Neural progenitor cell (in vitro differentiated cells): ENCODE data around the gene PRSS21. TPM values are rescaled to one million over a fixed set of nuclear protein-coding genes. Genes with fewer than 3 reads are reported as not detected.
A peak's percentile ranks its signal among the peaks of the same experiment; 100 is the strongest.

ENCODE experiments used
- DNase-seq: peaks from one replicate; pipeline ENCODE4 v3.0.0-alpha.2; 2016; ENCODE audit warnings: low spot score
- H2AFZ ChIP-seq: fragments of 200-600 bp; sonication (generic); replicated peaks from 2 replicates; pipeline ENCODE4 v1.6.1; 2016; ENCODE audit warnings: antibody characterized with exemption
- H3F3A ChIP-seq: fragments of 200-600 bp; sonication (generic); 2 replicates; pipeline ENCODE4 v1.6.1; 2016; ENCODE audit warnings: antibody characterized with exemption, low read depth
- H3K27ac ChIP-seq: fragments of 200-600 bp; sonication (generic); 2 replicates; pipeline ENCODE4 v1.5.1; 2016; ENCODE audit warnings: mild to moderate bottlenecking
- H3K27me3 ChIP-seq: fragments of 200-600 bp; sonication (generic); 2 replicates; pipeline ENCODE4 v1.6.1; 2016; ENCODE audit warnings: mild to moderate bottlenecking, moderate library complexity
- H3K36me3 ChIP-seq: fragments of 200-600 bp; sonication (generic); 2 replicates; pipeline ENCODE4 v1.5.1; 2016
- H3K4me1 ChIP-seq: fragments of 200-600 bp; sonication (generic); 2 replicates; pipeline ENCODE4 v1.6.1; 2016; ENCODE audit warnings: mixed run types
- H3K4me2 ChIP-seq: fragments of 200-600 bp; sonication (generic); 2 replicates; pipeline ENCODE4 v1.6.1; 2016
- H3K4me3 ChIP-seq: fragments of 200-600 bp; sonication (generic); 2 replicates; pipeline ENCODE4 v1.5.1; 2016
- H3K79me2 ChIP-seq: fragments of 200-600 bp; sonication (generic); 2 replicates; pipeline ENCODE4 v1.6.1; 2016; ENCODE audit warnings: low read depth
- H3K9ac ChIP-seq: fragments of 200-600 bp; sonication (generic); 2 replicates; pipeline ENCODE4 v1.6.1; 2016
- H3K9me3 ChIP-seq: fragments of 200-600 bp; sonication (generic); 2 replicates; pipeline ENCODE4 v1.5.1; 2016; ENCODE audit warnings: low read depth
- H4K20me1 ChIP-seq: fragments of 200-600 bp; sonication (generic); 2 replicates; pipeline ENCODE4 v1.6.1; 2016; ENCODE audit warnings: low read depth
- H3K27ac Mint-ChIP-seq: 3 replicates; pipeline ENCODE4 v1.8.0; 2021; ENCODE audit warnings: mixed read lengths
- H3K27me3 Mint-ChIP-seq: 2 replicates; pipeline ENCODE4 v1.8.0; 2022; ENCODE audit warnings: low read depth, mild to moderate bottlenecking, inconsistent platforms, moderate library complexity, mixed read lengths; ENCODE audit not compliant: insufficient read depth
- H3K36me3 Mint-ChIP-seq: 3 replicates; pipeline ENCODE4 v1.8.0; 2021; ENCODE audit warnings: mixed read lengths
- H3K4me1 Mint-ChIP-seq: 3 replicates; pipeline ENCODE4 v1.8.0; 2021; ENCODE audit warnings: mixed read lengths
- H3K4me3 Mint-ChIP-seq: 3 replicates; pipeline ENCODE4 v1.8.0; 2021; ENCODE audit warnings: mild to moderate bottlenecking, moderate library complexity, mixed read lengths
- H3K9me3 Mint-ChIP-seq: 3 replicates; pipeline ENCODE4 v1.8.0; 2020; ENCODE audit warnings: mixed read lengths
- CTCF ChIP-seq: fragments of 200-600 bp; sonication (generic); IDR thresholded peaks from 2 replicates; pipeline ENCODE4 v1.5.1; 2017; ENCODE audit warnings: antibody characterized with exemption, mild to moderate bottlenecking
- EZH2 ChIP-seq: fragments of 200-600 bp; sonication (generic); IDR thresholded peaks from 2 replicates; pipeline ENCODE4 v1.6.1; 2017; ENCODE audit warnings: antibody characterized with exemption, mild to moderate bottlenecking, moderate library complexity
- EZH2phosphoT487 ChIP-seq: fragments of 200-600 bp; sonication (generic); IDR thresholded peaks from 2 replicates; pipeline ENCODE4 v1.6.1; 2017; ENCODE audit warnings: antibody characterized with exemption
- total RNA-seq: library from RNA; depleted of rRNA; stranded (reverse); fragments of >200 nt; gene quantifications from 2 replicates; pipeline ENCODE4 v1.2.3, GENCODE V29; 2015; ENCODE audit warnings: low replicate concordance

PRSS21 gene
- total RNA-seq, 1 donor from 2014 or later: not detected

- no peaks in the 10 kb centered on the region for H3K9me3 Mint-ChIP-seq
- no peaks in the 10 kb centered on the region for H4K20me1 ChIP-seq
- no peak overlapping the region for H3K27ac Mint-ChIP-seq
- no peak overlapping the region for H3K4me2 ChIP-seq
- H3K9me3 ChIP-seq: no peaks in the 10 kb centered on the region
- H3K27ac ChIP-seq: no peak overlapping the region
- H3K36me3 Mint-ChIP-seq: no peaks in the 10 kb centered on the region
- no peak overlapping the region for H3K9ac ChIP-seq
- no peak overlapping the region for H3K4me3 Mint-ChIP-seq
- H3K36me3 ChIP-seq: no peaks in the 10 kb centered on the region
- no peaks in the 10 kb centered on the region for H3F3A ChIP-seq
- no peak overlapping the region for H3K4me3 ChIP-seq
- H2AFZ ChIP-seq: no peak overlapping the region
- H3K27me3 Mint-ChIP-seq: peaks cover 9% of the 10 kb centered on the region
- H3K4me1 ChIP-seq: no peaks in the 10 kb centered on the region
- peaks cover 2% of the 10 kb centered on the region for H3K4me1 Mint-ChIP-seq
- no peaks in the 10 kb centered on the region for H3K79me2 ChIP-seq
- H3K27me3 ChIP-seq: peaks cover 70% of the 10 kb centered on the region
- no peak for DNase-seq
- TF ChIP-seq EZH2phosphoT487 (no peak), CTCF (no peak), EZH2 (no peak)
Observed at GRCh38 chr16:2865651-2866050, 48.6 kb downstream of the PRSS21 start.

- Histone ChIP-seq H3K36me3 (no peaks in the 10 kb centered on the region), H3K9ac (no peak overlapping the region), H3K79me2 (no peaks in the 10 kb centered on the region), H3K4me3 (no peak overlapping the region), H2AFZ (no peak overlapping the region), H3F3A (no peaks in the 10 kb centered on the region), H3K9me3 (no peaks in the 10 kb centered on the region), H4K20me1 (no peaks in the 10 kb centered on the region), H3K4me1 (no peaks in the 10 kb centered on the region), H3K27ac (no peak overlapping the region), H3K4me2 (no peak overlapping the region), H3K27me3 (peaks cover 73% of the 10 kb centered on the region)
- H3K9me3 Mint-ChIP-seq: no peaks in the 10 kb centered on the region
- TF ChIP-seq CTCF: no peak
- TF ChIP-seq EZH2: no peak
- TF ChIP-seq EZH2phosphoT487: no peak
- H3K4me1 Mint-ChIP-seq: peaks cover 2% of the 10 kb centered on the region
- H3K27ac Mint-ChIP-seq: no peak overlapping the region
- peak overlapping the region; percentile 3 for H3K4me3 Mint-ChIP-seq
- peaks cover 7% of the 10 kb centered on the region for H3K27me3 Mint-ChIP-seq
- no peak for DNase-seq
- no peaks in the 10 kb centered on the region for H3K36me3 Mint-ChIP-seq
Observed at GRCh38 chr16:2866431-2866830, 49.4 kb downstream of the PRSS21 start.

- H3K27ac ChIP-seq: no peak overlapping the region
- peak overlapping the region; percentile 57 for H3K4me3 ChIP-seq
- peaks cover 2% of the 10 kb centered on the region for H3K4me1 Mint-ChIP-seq
- H2AFZ ChIP-seq: peak overlapping the region; percentile 99
- no peaks in the 10 kb centered on the region for H3K9me3 ChIP-seq
- H3K4me2 ChIP-seq: peak overlapping the region; percentile 78
- no peaks in the 10 kb centered on the region for H3F3A ChIP-seq
- H3K27ac Mint-ChIP-seq: no peak overlapping the region
- no peaks in the 10 kb centered on the region for H3K36me3 Mint-ChIP-seq
- peaks cover 84% of the 10 kb centered on the region for H3K27me3 ChIP-seq
- no peaks in the 10 kb centered on the region for H3K4me1 ChIP-seq
- H3K9me3 Mint-ChIP-seq: no peaks in the 10 kb centered on the region
- no peaks in the 10 kb centered on the region for H3K79me2 ChIP-seq
- TF ChIP-seq EZH2 (no peak), EZH2phosphoT487 (no peak), CTCF (no peak)
- H3K27me3 Mint-ChIP-seq: peaks cover 6% of the 10 kb centered on the region
- no peaks in the 10 kb centered on the region for H4K20me1 ChIP-seq
- no peaks in the 10 kb centered on the region for H3K36me3 ChIP-seq
- DNase-seq: no peak
- no peak overlapping the region for H3K9ac ChIP-seq
- H3K4me3 Mint-ChIP-seq: peak overlapping the region; percentile 85
Observed at GRCh38 chr16:2867661-2867986, 50.6 kb downstream of the PRSS21 start.
